Nephron progenitor cell (in vitro differentiated cells): Measurements from ENCODE around the gene USP31.
"Not testable (repeated sequence)": the region's sequence is repeated elsewhere in the genome, so short reads cannot be mapped to it uniquely, and the experiment has no call there.

Source experiments
- DNase-seq: peaks from one replicate; pipeline ENCODE4 v3.0.0; 2021
- H3K27ac Mint-ChIP-seq: 2 replicates; pipeline ENCODE4 v1.8.0; 2021; ENCODE audit warnings: mild to moderate bottlenecking, moderate library complexity, mixed read lengths
- H3K27me3 Mint-ChIP-seq: 2 replicates; pipeline ENCODE4 v1.8.0; 2021; ENCODE audit warnings: mild to moderate bottlenecking, low read depth, mixed read lengths; ENCODE audit not compliant: poor library complexity
- H3K36me3 Mint-ChIP-seq: 2 replicates; pipeline ENCODE4 v1.8.0; 2021; ENCODE audit warnings: low read depth, mixed read lengths
- H3K4me1 Mint-ChIP-seq: 2 replicates; pipeline ENCODE4 v1.8.0; 2021; ENCODE audit warnings: mixed read lengths
- H3K4me3 Mint-ChIP-seq: 2 replicates; pipeline ENCODE4 v1.8.0; 2021; ENCODE audit warnings: mild to moderate bottlenecking, moderate library complexity, mixed read lengths
- H3K9me3 Mint-ChIP-seq: 2 replicates; pipeline ENCODE4 v1.8.0; 2021; ENCODE audit warnings: mild to moderate bottlenecking, moderate library complexity, mixed read lengths
- TF ChIP-seq, protein P1 (sequence below): fragments of 200-600 bp; sonication (generic); IDR thresholded peaks from 2 replicates; pipeline ENCODE4 v1.5.0; 2021; ENCODE audit warnings: antibody characterized with exemption

Gene USP31

DNA sequence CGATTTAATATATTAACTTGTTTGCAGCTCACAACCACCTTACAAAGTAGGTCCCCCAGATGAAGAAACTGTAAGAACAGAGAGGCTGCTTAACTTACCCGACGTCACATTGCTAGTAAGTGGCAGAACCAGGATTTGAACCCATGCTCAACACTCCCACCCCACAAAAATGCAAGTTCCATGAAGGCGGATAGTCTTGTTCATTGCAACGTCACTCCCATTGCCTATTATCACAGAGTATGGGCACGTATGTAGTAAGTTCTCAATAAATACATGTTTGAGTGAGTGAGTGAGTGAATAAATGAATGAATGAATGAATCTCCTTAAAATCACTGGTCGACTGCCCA lies 1.1 kb downstream of the USP31 start:
- Mint-ChIP-seq H3K27ac (no peak overlapping the region), H3K9me3 (no peaks in the 10 kb centered on the region), H3K4me3 (peak overlapping the region; percentile 95), H3K27me3 (peaks cover 22% of the 10 kb centered on the region), H3K4me1 (peaks cover 44% of the 10 kb centered on the region), H3K36me3 (no peaks in the 10 kb centered on the region)
- DNase-seq = no peak
- TF ChIP-seq, protein P1, sequence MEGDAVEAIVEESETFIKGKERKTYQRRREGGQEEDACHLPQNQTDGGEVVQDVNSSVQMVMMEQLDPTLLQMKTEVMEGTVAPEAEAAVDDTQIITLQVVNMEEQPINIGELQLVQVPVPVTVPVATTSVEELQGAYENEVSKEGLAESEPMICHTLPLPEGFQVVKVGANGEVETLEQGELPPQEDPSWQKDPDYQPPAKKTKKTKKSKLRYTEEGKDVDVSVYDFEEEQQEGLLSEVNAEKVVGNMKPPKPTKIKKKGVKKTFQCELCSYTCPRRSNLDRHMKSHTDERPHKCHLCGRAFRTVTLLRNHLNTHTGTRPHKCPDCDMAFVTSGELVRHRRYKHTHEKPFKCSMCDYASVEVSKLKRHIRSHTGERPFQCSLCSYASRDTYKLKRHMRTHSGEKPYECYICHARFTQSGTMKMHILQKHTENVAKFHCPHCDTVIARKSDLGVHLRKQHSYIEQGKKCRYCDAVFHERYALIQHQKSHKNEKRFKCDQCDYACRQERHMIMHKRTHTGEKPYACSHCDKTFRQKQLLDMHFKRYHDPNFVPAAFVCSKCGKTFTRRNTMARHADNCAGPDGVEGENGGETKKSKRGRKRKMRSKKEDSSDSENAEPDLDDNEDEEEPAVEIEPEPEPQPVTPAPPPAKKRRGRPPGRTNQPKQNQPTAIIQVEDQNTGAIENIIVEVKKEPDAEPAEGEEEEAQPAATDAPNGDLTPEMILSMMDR = no peak

DNA sequence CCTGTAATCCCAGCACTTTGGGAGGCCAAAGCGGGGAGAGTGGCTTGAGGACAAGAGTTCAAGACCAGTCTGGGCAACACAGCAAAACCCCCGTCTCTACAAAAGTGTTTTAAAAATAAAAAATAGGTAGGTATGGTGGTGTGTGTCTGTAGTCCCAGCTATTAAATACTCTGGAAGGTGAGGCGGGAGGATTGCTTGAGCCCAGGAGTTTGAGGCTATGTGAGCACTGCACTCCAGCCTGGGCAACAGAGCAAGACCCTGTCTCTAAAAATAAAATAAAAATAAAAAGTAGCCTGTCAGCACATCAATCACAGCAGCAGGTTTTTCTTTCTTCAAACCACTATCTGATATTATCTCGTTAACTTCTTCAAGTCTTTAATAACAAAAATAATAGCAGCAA lies 1.6 kb downstream of the USP31 start:
- H3K27ac Mint-ChIP-seq = no peak overlapping the region
- H3K4me3 Mint-ChIP-seq = peak overlapping the region; percentile 95
- TF ChIP-seq, protein P1 = no peak

DNA sequence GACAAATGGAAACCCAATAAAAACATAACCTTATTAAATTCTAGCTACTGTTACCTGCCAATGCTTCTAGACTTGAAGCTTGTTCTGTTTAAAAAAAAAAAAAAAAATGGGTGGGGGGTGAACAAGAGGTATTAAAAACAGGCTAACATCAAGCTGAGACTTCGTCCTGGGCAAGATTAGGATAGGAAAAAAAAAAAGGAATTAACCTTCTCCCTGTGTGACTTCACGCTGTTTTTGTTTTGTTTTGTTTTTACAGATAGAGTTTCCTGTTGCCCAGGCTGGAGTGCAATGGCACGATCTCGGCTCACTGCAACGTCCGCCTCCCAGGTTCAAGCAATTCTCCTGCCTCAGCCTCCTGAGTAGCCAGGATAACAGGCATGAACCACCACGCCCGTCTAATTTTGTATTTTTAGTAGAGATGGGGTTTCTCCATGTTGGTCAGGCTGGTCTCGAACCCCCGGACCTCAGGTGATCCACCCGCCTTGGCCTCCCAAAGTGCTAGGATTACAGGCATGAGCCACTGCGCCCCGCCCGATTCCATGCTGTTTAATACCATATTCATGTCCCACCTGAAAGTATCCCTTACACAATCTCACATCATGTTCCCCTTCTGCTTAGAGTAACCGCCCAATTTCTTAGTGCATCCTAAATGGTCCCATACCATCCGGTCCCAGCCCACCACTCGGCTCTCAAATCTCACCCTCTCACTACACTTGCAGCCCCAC lies 2.2 kb downstream of the USP31 start:
- Mint-ChIP-seq H3K9me3 (no peaks in the 10 kb centered on the region), H3K36me3 (no peaks in the 10 kb centered on the region), H3K27me3 (peaks cover 22% of the 10 kb centered on the region), H3K4me3 (peak overlapping the region; percentile 95), H3K4me1 (peaks cover 44% of the 10 kb centered on the region), H3K27ac (no peak overlapping the region)
- DNase-seq = no peak
- TF ChIP-seq, protein P1 = no peak

More for the DNA sequence above, 1.6 kb downstream of the USP31 start:
- H3K9me3 Mint-ChIP-seq = no peaks in the 10 kb centered on the region
- no peak for DNase-seq
- H3K36me3 Mint-ChIP-seq = no peaks in the 10 kb centered on the region
- peaks cover 44% of the 10 kb centered on the region for H3K4me1 Mint-ChIP-seq
- H3K27me3 Mint-ChIP-seq = peaks cover 22% of the 10 kb centered on the region

DNA sequence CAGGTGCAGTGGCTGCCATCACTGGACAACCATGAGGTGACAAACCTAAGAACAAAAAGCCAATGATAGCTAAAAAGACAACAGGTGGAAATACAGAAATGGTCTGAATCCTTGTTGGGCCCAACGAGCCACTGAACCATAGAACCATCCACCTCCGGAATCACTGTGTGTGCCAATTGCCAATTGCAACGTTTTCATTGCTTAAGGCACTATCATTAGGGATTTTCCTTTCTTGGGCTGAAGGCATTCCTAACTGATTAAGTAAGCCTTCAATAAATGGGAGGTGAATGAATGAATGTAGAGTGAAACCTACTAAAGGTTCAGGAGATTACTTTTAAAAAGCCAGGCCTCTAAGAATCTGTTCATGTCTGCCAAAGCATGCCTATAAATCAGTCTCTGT lies 3.6 kb downstream of the USP31 start:
- H3K4me1 Mint-ChIP-seq = peaks cover 44% of the 10 kb centered on the region
- H3K4me3 Mint-ChIP-seq = no peak overlapping the region
- H3K9me3 Mint-ChIP-seq = no peaks in the 10 kb centered on the region
- H3K27ac Mint-ChIP-seq = no peak overlapping the region
- H3K27me3 Mint-ChIP-seq = peaks cover 15% of the 10 kb centered on the region
- no peak for DNase-seq
- TF ChIP-seq, protein P1 = no peak
- H3K36me3 Mint-ChIP-seq = no peaks in the 10 kb centered on the region

DNA sequence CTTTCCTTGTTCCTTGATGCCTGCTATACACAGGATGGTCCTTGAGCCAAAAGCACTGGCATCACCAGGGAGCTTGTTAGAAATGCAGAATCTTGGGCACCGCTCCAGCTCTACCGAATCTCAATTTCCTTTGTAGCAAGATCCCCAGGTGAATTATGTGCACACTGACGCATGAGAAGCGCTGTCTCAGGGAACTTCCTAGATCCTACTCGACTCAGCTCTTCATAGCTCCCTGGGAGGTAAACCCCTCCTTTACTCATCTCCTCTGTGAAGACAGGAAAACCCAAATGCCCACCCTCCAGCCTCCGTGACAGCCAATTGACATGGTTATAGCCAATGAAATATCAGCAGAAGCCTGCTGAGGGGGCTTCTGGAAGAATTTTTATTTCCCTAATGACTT lies 4.1 kb downstream of the USP31 start:
- Mint-ChIP-seq H3K4me3 (no peak overlapping the region), H3K9me3 (no peaks in the 10 kb centered on the region), H3K27ac (no peak overlapping the region), H3K36me3 (no peaks in the 10 kb centered on the region), H3K4me1 (peaks cover 44% of the 10 kb centered on the region), H3K27me3 (peaks cover 11% of the 10 kb centered on the region)
- TF ChIP-seq, protein P1 = no peak
- DNase-seq = no peak

DNA sequence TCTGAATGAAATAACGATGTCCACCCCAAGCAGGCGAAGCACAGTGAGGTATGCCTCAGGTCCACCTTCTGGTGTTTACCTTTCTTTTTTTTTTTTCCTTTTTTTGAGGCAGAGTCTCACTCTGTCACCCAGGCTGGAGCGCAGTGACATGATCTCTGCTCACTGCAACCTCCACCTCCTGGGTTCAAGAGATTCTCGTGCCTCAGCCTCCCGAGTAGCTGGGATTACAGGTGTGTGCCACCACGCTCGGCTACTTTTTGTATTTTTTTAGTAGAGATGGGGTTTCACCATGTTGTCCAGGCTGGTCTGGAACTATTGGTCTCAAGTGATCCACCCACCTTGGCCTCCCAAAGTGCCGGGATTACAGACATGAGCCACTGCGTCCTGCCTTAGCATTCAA lies 4.9 kb downstream of the USP31 start:
- H3K27me3 Mint-ChIP-seq, H3K27ac Mint-ChIP-seq, H3K36me3 Mint-ChIP-seq, H3K9me3 Mint-ChIP-seq, DNase-seq, H3K4me3 Mint-ChIP-seq: not testable (repeated sequence)
- H3K4me1 Mint-ChIP-seq = peaks cover 39% of the 10 kb centered on the region
